Panc1 (cell line): ENCODE data around the gene GIMAP5. TPM values are rescaled to one million over a fixed set of nuclear protein-coding genes. Genes with fewer than 3 reads are reported as not detected.

Experiments used
- ATAC-seq: fragments of 200-7000 bp; cut with Tn5 transposase; 2 replicates; pipeline ENCODE4 v1.9.1; 2020; ENCODE audit warnings: mild to moderate bottlenecking, moderate library complexity
- BruUV-seq: library from RNA; stranded (reverse); fragments of 400-500 nt; replicated peaks from 2 replicates; lab custom pipeline; 2021; lab: Mats Ljungman, UMichigan
- CTCF ChIA-PET: fragments of 300-600 bp; sonication (Branson Sonifier 250); formaldehyde crosslinking; loops from one replicate; lab custom pipeline; 2022; ENCODE audit warnings: antibody characterized with exemption; lab: Charles Lee
- POLR2A ChIA-PET: fragments of 300-600 bp; sonication (Branson Sonifier 250); formaldehyde crosslinking; loops from one replicate; lab custom pipeline; 2022; ENCODE audit warnings: antibody characterized with exemption; lab: Charles Lee
- DNase-seq: peaks from one replicate; pipeline ENCODE4 v3.0.0-alpha.2; 2010; ENCODE audit warnings: low read depth, low spot score
- H3K27ac ChIP-seq: 2 replicates; pipeline ENCODE4 v1.5.1; 2011; ENCODE audit warnings: mild to moderate bottlenecking, low read length, inconsistent platforms
- H3K27me3 ChIP-seq: fragments of 200-500 bp; sonication (Bioruptor generic); 2 replicates; pipeline ENCODE4 v1.6.0; 2014; ENCODE audit warnings: low read length, inconsistent platforms; ENCODE audit not compliant: control insufficient read depth, insufficient read depth
- H3K36me3 ChIP-seq: fragments of 200-500 bp; sonication (Bioruptor generic); 2 replicates; pipeline ENCODE4 v1.5.1; 2014; ENCODE audit warnings: inconsistent platforms, mild to moderate bottlenecking, low read length, moderate library complexity; ENCODE audit not compliant: control insufficient read depth, insufficient read depth
- H3K4me1 ChIP-seq: 2 replicates; pipeline ENCODE4 v1.5.1; 2011; ENCODE audit warnings: inconsistent platforms, mild to moderate bottlenecking, low read length, moderate library complexity; ENCODE audit not compliant: control insufficient read depth, insufficient read depth
- H3K4me3 ChIP-seq, 2 experiments: 2 replicates each; pipeline ENCODE4 v1.5.1; 2011 to 2012; ENCODE audit warnings: low read depth in 2 of 2, low read length in 2 of 2, mild to moderate bottlenecking in 2 of 2, inconsistent platforms in 1 of 2, moderate library complexity in 1 of 2
- H3K9me3 ChIP-seq: fragments of 200-500 bp; sonication (Bioruptor generic); 2 replicates; pipeline ENCODE4 v1.5.1; 2014; ENCODE audit warnings: low read depth, mild to moderate bottlenecking, inconsistent platforms, low read length, moderate library complexity; ENCODE audit not compliant: control insufficient read depth, insufficient read depth
- POLR2AphosphoS5 ChIP-seq: IDR thresholded peaks from 2 replicates; pipeline ENCODE4 v1.6.1; 2012; ENCODE audit warnings: mild to moderate bottlenecking, low read depth, low read length, moderate library complexity
- SIN3A ChIP-seq: IDR thresholded peaks from 2 replicates; pipeline ENCODE4 v1.6.1; 2012; ENCODE audit warnings: low read depth, mild to moderate bottlenecking, low read length, moderate library complexity, borderline replicate concordance; ENCODE audit not compliant: insufficient read depth
- TCF7L2 ChIP-seq: IDR thresholded peaks from 2 replicates; pipeline ENCODE4 v1.6.1; 2011; ENCODE audit warnings: mild to moderate bottlenecking, low read depth, low read length, inconsistent platforms
- in situ Hi-C: cut with HindIII; loops from 2 replicates; pipeline ENCODE4 v1.10.0; 2016; ENCODE audit warnings: low sequenced_read_pairs, low pct_unique_long_range_greater_than_20kb
- intact Hi-C: fragments of 100-400 bp; cut with micrococcal nuclease; formaldehyde crosslinking; loops from one replicate; pipeline ENCODE4 v1.10.0; 2022; ENCODE audit not compliant: unreplicated experiment
- total RNA-seq: library from RNA; stranded (reverse); gene quantifications from one replicate; pipeline ENCODE4 v1.2.1, GENCODE V29; 2021; ENCODE audit not compliant: unreplicated experiment
- TF ChIP-seq, protein P1 (sequence below), 2 experiments: IDR thresholded peaks; 2 replicates each; pipeline ENCODE4 v1.6.1; 2011 to 2012; ENCODE audit warnings: low read depth in 2 of 2, control low read depth in 1 of 2, low read length in 1 of 2, mild to moderate bottlenecking in 1 of 2, moderate library complexity in 1 of 2; ENCODE audit not compliant: insufficient read depth in 1 of 2
- TF ChIP-seq, protein P2 (sequence below): fragments of 450-650 bp; IDR thresholded peaks from 2 replicates; pipeline ENCODE4 v1.5.1; 2017; ENCODE audit warnings: mild to moderate bottlenecking

GIMAP5 gene
- total RNA-seq, 1 experiment from 2014 or later: 0.51 TPM

DNA sequence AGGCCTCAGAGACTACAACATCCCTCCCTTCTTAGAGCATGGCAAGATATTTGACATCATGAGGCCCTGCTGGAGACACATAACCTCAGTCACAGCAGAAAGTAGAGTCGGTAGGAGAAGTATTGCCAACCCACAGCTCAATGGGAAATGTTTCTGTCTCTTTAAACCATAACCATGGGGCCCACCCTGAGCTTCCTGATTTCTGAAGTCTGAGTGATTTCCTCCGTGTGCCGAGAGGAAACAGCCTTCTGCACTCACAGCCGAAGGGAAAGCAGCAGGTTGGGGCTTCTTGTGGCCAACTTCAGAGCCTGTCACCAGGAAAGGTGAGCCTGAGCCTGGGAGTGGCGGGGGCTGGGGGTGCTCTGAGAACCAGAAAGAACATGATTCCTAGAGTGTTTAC is 20.9 kb upstream of the GIMAP5 start, which contains the start of gene GIMAP1:
Gene GIMAP1, plus strand, starts transcription at position 246 of the 400 bp plus-strand sequence. CDS start 2,435 bp downstream, outside the sequence.
- TF ChIP-seq, protein P1, sequence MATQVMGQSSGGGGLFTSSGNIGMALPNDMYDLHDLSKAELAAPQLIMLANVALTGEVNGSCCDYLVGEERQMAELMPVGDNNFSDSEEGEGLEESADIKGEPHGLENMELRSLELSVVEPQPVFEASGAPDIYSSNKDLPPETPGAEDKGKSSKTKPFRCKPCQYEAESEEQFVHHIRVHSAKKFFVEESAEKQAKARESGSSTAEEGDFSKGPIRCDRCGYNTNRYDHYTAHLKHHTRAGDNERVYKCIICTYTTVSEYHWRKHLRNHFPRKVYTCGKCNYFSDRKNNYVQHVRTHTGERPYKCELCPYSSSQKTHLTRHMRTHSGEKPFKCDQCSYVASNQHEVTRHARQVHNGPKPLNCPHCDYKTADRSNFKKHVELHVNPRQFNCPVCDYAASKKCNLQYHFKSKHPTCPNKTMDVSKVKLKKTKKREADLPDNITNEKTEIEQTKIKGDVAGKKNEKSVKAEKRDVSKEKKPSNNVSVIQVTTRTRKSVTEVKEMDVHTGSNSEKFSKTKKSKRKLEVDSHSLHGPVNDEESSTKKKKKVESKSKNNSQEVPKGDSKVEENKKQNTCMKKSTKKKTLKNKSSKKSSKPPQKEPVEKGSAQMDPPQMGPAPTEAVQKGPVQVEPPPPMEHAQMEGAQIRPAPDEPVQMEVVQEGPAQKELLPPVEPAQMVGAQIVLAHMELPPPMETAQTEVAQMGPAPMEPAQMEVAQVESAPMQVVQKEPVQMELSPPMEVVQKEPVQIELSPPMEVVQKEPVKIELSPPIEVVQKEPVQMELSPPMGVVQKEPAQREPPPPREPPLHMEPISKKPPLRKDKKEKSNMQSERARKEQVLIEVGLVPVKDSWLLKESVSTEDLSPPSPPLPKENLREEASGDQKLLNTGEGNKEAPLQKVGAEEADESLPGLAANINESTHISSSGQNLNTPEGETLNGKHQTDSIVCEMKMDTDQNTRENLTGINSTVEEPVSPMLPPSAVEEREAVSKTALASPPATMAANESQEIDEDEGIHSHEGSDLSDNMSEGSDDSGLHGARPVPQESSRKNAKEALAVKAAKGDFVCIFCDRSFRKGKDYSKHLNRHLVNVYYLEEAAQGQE (IDR thresholded peaks at IDR 0.05; ENCODE audit: insufficient read depth in 1 of 2, low read depth in 2 of 2, low read length in 1 of 2): no peak
- TF ChIP-seq, protein P2, sequence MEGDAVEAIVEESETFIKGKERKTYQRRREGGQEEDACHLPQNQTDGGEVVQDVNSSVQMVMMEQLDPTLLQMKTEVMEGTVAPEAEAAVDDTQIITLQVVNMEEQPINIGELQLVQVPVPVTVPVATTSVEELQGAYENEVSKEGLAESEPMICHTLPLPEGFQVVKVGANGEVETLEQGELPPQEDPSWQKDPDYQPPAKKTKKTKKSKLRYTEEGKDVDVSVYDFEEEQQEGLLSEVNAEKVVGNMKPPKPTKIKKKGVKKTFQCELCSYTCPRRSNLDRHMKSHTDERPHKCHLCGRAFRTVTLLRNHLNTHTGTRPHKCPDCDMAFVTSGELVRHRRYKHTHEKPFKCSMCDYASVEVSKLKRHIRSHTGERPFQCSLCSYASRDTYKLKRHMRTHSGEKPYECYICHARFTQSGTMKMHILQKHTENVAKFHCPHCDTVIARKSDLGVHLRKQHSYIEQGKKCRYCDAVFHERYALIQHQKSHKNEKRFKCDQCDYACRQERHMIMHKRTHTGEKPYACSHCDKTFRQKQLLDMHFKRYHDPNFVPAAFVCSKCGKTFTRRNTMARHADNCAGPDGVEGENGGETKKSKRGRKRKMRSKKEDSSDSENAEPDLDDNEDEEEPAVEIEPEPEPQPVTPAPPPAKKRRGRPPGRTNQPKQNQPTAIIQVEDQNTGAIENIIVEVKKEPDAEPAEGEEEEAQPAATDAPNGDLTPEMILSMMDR: no peak
- TF ChIP-seq TCF7L2 (no peak), SIN3A (no peak), POLR2AphosphoS5 (no peak)
- in situ Hi-C loops: no loop called here
- ATAC-seq (no peak), DNase-seq (no peak)
- no peaks in the 10 kb centered on the region for H3K9me3 ChIP-seq
- no TSS peak for BruUV-seq
- H3K27me3 ChIP-seq: no peaks in the 10 kb centered on the region; the same call in 1 of the 2 replicates
- POLR2A ChIA-PET: no interaction called here
- H3K27ac ChIP-seq: no peak within 1 kb of the TSS
- CTCF ChIA-PET: no interaction called here
- no peaks in the 10 kb centered on the region for H3K4me1 ChIP-seq
- intact Hi-C loops: no loop called here
- no peaks in the 10 kb centered on the region for H3K36me3 ChIP-seq
- H3K4me3 ChIP-seq: no peak within 1 kb of the TSS

DNA sequence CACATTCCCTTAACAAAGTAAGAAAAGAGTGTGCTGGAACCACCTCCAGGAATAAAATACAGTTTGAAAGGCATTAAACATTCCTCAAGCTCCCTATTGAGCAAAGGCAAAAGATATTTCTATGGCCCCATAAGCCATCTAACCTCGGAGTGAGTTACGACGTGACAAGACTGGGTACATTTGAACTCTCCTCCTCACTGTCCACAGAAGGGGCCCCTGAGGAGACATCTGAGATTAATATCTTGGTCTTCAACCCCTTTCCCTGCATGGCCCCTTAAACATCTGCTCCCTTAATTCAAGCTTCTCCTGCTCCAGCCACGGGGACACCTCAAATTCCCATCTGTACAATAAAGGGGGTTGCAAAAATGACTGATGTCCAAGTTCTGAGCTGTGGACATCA is 20.3 kb upstream of the GIMAP5 start:
- Histone ChIP-seq H3K4me1 (no peaks in the 10 kb centered on the region), H3K9me3 (no peaks in the 10 kb centered on the region), H3K27ac (no peak overlapping the region), H3K27me3 (no peaks in the 10 kb centered on the region; the same call in 1 of the 2 replicates), H3K4me3 (no peak overlapping the region), H3K36me3 (no peaks in the 10 kb centered on the region)
- DNase-seq: no peak
- POLR2A ChIA-PET: no interaction called here
- BruUV-seq: no TSS peak
- TF ChIP-seq POLR2AphosphoS5: no peak
- TF ChIP-seq SIN3A: no peak
- TF ChIP-seq, protein P2: no peak
- TF ChIP-seq, protein P1 (IDR thresholded peaks at IDR 0.05; ENCODE audit: insufficient read depth in 1 of 2, low read depth in 2 of 2, low read length in 1 of 2): no peak
- TF ChIP-seq TCF7L2: no peak
- in situ Hi-C loops (no loop called here), intact Hi-C loops (no loop called here)
- CTCF ChIA-PET: no interaction called here
- no peak for ATAC-seq
